Thyroid gland (tissue), 4 donors: ENCODE results near the gene MEIS1.

Source experiments
- CTCF ChIP-seq, 6 experiments: fragments of 200-600 bp in 3 of 6; fragments of 450-650 bp in 3 of 6; sonication (generic) in 3 of 6; IDR thresholded peaks; one replicate each; pipeline ENCODE4 v1.5.1; 2016 to 2019; ENCODE audit warnings: antibody characterized with exemption in 6 of 6, mild to moderate bottlenecking in 2 of 6, inconsistent platforms in 1 of 6, moderate library complexity in 1 of 6
- POLR2A ChIP-seq, 2 donors: fragments of 450-650 bp; IDR thresholded peaks; one replicate each; pipeline ENCODE4 v1.6.1; 2017; ENCODE audit warnings: antibody characterized with exemption in 2 of 2, mild to moderate bottlenecking in 2 of 2, moderate library complexity in 1 of 2

- TF ChIP-seq CTCF (IDR thresholded peaks at IDR 0.05) (no peak), POLR2A (IDR thresholded peaks at IDR 0.05) (no peak)
Measured at GRCh38 chr2:66568650-66569300, 133.8 kb downstream of the MEIS1 start.
